NCI-H82 (cell line): ENCODE measurements around the gene TMEM150B.

Experiments used
- DNase-seq: peaks from one replicate; lab custom pipeline; 2025; lab: John Stamatoyannopoulos, UW

TMEM150B gene

DNA sequence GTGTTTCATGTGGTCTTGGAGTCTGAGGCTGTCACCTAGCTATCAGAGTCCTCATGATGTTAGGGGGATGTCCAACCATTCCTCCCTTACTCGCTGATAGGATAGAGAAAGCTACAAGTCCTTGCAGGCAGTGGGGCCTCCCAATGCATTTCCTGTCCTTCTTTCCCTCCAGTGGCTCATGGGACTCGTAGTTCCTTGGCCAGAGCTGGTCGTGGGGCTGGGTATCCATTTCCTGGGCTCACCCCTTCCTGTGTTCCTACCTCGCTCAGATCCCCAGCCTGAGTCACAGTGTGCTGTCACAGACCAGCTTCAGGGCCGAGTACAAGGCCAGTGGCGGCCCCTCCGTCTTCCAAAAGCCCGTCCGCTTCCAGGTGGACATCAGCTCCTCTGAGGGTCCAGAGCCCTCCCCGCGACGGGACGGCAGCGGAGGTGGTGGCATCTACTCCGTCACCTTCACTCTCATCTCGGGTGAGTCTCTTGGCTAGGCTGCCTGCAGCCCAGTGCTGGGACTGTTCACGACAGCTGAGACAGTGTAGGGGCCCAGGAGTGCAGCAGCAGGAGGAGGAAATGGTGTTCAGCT lies 19.1 kb downstream of the TMEM150B start:
- no peak for DNase-seq

DNA sequence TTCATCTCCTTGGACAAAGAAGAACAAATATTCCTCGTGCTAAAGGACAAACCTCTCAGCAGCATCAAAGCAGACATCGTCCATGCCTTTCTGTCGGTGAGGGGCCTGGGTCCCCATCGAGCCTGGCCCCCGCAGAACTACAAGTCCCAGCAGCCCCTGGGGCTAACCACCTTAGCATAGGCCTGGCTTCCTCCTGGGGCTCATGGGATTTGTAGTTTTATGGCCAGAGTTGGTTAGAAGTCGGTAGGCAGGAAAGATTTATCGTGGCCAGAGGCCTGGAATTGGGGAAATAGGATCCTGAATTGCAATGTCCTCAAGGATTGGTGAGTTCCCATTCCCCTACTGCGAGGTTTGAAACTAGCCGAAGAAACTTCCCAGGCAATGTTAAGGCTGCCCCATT lies 19.6 kb downstream of the TMEM150B start:
- DNase-seq, result peak; percentile 83

DNA sequence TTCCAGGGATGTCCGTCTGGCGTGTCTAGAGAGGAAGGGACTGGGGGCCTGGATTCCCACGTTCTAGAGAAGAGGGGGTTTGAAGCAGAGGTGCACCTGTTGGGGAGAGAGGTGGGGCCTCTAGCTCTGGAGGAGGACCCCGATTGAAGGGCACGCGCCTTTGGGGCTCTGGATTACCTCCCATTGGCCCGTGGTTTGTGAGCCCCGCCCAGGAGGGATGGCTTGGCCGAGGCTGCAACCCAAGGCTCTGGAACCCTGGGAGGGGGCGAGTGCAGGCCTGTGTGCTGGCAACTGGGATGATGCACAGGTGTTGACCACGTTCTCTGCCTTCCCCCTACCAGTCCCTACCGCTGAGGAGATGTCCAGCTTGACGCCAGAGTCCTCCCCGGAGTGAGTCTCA lies 20.2 kb downstream of the TMEM150B start:
- no peak for DNase-seq

DNA sequence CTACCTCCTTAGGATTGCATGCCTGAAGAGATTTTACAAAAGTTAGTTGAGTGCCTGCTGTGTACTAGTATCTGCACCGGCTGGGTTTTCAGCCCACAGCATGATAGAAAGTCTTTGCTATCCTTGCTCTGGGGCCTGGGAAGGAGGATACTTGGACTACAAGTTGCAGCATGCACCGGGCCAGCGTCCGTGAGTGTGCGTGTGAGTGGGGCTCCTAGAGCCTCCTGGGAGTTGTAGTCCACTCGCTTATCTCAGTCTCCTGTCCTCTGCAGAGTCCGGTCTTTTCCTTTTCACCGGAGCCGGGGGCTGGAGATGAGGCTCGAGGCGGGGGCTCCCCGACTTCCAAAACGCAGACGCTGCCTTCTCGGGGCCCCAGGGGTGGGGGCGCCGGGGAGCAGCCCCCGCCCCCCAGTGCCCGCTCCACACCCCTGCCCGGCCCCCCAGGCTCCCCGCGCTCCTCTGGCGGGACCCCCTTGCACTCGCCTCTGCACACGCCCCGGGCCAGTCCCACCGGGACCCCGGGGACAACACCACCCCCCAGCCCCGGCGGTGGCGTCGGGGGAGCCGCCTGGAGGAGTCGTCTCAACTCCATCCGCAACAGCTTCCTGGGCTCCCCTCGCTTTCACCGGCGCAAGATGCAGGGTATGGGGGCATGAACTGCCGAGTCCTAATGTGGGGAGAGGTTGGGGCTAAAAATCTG lies 20.7 kb downstream of the TMEM150B start:
- peak; percentile 86 for DNase-seq

DNA sequence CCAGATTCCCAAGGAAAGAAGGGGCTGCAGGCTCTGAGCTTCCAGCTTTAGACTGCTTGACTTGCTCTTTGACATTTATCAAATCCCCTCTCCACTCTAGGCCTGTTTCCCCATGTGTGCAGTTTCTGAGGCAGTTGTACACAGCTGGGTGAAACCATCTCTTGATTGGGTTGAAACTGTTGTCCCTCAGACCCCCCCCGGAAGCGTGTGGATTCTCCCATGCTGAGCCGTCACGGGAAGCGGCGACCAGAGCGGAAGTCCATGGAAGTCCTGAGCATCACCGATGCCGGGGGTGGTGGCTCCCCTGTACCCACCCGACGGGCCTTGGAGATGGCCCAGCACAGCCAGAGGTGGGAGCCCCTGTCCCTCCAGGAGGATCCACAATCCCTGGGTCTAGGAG lies 21.7 kb downstream of the TMEM150B start:
- no peak for DNase-seq

DNA sequence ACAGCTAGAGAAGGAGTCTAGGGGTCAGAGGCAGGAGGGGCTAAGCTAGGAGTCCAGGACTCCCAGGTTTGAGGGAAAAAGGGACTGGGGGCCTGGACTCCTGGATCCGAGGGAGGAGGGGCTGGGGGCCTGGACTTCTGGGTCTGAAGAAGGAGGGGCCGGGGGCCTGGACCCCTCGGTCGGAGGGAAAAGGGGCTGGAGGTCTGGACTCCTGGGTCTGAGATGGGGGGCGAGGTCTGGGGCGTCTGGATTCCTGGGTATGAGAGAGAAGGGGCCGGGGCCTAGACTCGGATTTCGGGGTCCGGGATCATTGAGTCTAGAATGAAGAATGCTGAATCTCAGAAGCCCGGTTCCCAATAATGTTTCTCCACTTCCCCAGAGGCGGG lies 22.8 kb downstream of the TMEM150B start:
- no peak for DNase-seq

DNA sequence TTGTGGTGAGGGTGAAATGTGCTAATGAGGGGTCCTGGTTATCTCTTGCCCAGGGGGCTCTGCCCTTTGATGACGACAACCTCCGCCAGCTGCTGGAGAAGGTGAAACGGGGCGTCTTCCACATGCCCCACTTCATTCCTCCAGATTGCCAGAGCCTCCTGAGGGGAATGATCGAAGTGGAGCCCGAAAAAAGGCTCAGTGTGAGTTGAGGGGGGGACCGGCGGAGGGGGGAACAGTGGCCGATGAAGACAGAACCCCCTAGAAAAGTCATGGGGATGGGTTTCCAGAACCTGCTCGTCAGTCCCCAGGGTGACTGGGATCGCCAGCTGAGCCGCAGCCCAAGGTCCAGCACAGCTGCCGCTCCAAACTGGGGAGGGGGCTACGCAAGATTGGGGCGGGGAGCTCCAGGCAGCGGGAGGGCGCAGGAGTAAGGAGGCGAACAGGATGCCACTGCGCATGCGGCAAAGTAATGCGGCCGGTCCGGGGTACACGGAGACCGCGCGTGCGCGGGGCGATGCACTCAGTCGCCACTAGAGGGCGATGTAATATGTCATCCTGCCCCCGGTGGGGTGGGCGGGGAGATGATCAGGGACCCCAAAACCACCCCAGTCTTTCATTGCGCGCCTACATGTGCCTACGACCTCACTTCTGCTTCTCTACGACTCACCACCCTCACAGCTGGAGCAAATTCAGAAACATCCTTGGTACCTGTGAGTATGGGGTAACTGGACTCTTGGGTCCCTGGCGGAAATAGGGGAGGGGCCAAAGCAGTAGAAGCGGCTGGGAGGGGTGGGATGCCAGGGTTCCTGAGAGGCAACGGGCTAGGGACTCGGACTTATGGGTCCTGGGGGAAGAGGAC lies 23.5 kb downstream of the TMEM150B start:
- DNase-seq, result peak; percentile 86

DNA sequence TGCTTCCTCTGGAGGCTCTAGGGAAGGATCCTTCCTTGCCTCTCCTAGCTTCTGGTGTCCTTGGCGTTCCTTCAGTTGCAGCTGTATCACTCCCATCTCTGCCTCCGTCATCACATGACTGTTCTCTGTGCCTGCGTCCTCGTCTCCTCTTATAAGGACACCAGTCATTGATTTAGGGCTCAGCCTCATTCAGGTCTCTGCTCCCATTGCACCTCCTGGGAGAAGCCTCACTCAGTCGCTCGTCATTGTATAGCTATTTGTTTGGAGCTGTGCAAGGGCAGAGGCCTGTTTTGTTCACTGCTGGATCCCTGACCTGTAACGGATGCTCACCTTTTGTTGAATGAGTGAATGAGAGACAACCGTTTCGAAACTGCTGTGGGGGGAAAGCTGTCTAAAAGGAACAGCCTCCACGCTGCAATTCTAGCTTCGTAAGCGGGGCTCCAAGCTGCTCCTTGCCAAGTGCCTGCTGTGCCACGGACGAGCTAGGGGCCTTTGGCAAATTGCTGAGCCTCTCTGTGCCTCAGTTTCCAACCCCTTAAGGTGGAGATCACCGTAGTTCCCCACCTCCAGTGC lies 24.2 kb downstream of the TMEM150B start:
- DNase-seq, result no peak

DNA sequence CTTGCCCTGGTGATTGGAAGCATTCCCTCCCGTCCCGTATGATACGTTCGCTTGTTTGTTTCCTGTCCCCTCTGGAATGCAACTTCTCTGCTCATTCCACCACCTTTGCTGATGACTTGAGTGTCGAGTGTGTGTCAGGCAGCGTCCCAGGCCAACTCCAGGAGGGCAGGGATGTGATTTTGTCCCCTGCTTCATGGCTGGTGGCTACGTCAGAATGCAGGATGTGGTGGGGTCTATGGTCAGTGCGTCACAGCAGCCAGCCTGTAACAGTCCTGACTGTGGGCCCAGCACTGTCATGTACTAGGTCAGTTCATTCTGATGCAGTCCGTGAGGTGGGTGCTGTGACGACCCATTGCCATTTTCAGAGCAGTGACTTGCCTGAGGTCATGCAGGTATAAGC lies 25.1 kb downstream of the TMEM150B start:
- no peak for DNase-seq

DNA sequence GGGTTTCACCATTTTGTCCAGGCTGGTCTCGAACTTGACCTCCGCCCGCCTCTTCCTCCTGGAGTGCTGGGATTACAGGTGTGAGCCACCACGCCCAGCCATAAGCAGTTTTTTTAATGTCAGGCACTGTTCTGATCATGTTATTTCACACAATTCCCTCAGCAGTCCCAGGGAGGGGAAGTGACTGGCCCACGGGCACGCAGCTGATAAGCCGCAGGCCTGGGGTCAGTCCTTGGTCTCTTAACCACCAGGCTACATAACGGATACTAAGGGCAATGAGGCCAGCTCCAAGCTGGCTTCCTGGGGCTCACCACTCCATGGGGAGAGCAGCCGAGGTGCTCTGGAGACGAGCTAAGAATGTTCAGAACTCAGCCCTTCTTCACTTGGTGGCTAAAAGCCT lies 27.9 kb downstream of the TMEM150B start:
- no peak for DNase-seq

DNA sequence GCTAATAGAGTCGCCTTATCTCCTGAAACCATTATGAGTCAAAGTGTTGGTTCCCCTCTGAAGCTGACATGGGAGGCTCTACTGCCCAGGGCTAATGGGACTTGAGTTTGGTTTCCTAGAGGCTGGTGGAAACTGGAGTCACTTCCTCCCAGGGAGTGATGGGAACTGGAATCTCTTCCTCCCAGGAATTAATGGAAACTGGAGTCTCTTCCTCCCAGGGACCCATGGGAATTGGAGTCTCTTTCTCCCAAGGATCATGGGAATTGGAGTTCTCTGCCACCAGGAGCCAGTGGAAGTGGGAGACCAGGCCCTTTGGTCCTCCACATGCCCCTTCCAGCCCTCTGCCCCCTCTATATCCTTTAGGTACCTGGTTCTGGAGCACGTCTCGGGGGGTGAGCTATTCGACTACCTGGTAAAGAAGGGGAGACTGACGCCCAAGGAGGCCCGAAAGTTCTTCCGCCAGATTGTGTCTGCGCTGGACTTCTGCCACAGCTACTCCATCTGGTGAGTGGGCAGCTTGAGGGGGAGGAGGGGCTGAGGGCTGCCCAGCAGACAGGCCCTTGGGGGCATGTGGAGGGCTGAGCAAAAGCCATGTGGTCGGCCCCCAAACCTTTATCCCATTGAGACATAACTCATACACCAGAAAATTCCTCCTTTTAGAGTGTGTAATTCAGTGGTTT lies 35.9 kb downstream of the TMEM150B start:
- peak; percentile 65 for DNase-seq

DNA sequence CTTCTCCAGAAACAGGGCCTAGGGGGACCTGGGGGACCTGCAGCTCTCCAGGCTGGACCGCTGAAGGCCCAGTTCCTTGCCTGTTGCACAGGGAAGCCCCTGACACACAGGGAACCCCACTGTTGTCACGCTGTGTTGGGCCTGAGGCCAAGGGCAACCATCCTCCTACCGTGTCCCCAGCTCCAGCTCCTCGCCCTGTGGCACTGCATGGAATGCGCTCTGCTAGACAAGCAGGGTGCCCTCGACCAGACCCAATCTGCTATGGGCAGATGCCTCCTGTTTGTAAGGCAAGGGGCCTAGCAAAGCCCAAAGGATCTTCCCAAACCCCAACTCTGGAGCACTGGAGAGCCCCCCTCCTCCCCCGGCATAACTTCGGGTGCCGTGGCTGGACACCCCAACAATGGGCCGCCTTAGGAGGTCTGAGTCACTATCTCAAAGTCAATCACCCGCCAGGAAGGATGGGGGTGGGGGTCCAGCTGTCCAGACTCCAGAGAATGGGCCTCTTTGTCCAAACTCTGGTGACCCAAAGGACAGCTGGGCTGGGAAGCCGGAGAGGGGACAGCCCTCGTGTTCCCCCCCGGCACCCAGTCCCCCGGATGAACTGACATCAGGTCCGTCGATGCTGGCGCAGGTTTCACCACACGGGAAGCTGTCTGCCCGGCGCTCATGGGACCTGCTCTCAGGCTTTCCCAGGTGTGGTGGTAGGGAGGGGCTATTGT lies 37.6 kb downstream of the TMEM150B start:
- no peak for DNase-seq

DNA sequence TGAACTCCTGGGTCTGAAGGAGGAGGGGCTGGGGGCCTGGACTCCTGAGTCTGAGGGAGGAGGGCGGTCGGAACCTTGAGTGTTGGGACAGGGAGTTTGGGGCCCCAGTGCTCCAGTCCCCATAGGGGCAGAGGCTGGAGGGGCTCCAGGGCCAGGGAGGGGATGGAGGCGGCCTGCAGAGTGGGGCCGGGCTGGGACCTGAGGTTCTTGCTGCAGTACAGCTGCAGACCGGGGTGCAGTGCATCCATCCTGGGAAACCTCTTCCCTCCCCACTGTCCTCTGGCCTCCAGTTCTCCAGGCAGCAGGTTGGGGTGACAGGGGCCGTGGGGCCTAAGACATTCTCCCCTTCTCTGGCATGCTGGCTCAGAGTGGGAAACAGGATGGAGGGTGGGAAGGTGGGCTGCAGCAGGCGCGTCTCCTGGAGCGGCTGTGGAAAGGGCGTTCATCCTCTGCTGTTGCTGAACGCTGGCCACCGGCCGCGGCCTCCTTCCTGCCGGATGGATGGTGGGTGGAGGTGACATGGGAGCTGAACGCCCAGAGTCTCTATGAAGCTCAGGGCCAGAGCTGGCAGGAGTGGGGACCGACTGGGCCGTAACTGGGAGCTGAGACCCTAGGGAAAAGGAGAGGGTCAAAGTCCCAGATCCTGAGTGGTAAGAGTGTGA lies 39.8 kb downstream of the TMEM150B start:
- no peak for DNase-seq

DNA sequence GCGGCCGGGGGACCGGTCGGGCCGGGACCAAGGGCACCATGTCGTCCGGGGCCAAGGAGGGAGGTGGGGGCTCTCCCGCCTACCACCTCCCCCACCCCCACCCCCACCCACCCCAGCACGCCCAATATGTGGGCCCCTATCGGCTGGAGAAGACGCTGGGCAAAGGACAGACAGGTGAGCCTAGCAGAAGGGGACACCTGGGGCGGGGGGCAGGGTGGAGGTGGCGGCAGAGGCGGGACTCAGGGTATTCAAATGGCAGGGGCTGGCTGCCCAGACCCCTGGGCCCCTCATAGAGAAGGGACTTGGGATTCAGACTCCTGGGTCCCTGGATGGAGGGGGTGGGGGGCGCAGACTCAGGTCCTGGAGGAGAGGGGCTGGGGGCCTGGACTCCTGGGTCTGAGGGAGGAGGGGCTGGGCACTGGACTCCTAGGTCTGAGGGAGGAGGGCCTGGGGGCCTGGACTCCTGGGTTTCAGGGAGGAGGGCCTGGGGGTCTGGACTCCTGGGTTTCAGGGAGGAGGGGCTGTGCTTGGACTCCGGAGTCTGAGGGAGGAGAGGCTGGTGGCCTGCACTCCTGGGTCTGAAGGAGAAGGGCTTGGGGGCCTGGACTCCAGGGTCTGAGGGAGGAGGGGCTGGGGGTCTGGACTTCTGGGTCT lies 40.6 kb downstream of the TMEM150B start:
- DNase-seq, result peak; percentile 31

DNA sequence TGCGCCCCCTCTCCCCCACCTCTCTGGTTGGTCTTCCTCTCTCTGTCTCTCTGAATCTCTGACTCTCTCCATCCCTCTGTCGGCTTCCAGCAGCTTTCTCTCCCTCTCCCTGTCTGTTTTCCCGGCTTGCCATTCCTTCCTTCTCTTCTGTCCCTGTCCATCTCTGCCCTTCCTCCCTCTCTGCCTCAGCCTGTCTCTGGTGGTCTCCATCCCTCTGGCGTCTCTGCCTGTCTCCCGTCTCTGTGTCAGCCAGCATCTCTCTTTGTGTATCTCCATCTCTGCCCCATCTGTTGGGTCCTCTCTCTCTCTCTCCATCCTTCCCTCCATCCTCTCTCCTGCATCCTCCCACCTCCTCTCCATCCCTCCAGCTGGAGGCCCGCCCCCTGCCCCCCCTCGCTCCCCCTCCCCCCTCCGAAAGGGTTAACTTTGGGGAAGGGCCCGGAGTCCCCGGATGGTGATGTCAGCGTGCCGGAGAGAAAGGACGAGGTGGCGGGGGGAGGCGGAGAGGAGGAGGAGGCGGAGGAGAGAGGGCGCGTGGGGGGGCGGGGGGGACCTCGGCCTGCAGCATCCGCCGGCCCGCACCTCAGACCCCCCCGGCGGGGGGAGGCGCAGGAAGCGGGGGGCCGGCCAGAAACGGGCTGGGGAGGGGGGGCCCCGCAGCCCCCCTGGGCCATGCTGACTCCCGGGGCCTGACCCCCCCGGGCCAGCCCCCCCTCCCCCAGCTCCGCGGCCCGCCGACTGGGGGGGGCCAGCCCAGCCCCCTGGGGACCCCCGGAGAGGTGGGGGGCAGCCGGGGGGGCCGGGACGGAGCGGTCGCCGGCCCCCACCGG lies 41.4 kb downstream of the TMEM150B start, which contains the start of gene BRSK1:
Gene BRSK1, plus strand, starts transcription at position 450 of the 830 bp plus-strand sequence. CDS start 446 bp downstream, outside the sequence.
- DNase-seq, result peak; percentile 82

DNA sequence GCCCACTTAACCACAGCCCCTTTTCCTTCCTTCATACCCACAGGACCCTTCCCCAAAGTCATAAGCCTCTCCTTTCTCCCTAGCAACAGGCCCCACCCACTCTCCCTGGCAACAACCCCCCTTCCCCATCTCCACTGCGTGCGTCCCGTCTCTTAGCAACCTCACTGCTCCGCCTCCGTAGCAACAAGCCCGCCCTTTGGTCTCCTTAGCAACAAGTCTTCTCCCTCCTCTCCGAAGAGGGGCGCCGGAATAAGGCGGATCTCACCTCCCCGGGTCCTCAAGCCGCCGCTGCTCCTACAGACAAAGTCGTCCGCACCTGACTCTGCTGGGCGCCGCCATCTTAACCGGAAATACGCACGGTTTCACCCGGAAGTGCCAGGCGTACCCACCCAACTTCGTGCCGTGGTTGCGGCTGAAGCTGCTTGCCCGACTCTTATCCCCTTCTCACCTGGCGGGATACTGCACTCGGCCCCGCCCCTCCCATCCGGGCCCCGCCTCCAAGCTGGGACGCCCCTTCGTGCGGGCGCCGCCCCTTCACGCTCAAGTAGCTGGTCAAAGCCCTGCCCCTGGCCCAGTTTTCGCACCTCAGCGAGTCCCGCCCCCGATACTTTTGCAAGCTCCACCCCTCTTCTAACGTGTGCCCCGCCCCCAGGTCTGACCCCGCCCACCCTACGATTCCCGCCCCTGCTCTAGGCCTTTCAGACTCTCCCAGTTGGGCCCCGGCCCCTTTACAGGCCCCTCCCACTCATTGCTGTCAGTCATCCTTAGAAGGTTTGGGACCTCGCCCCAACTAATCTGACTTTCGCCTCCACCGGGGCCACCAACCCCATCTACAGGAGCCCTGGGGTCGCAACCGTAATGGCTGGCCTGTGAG lies 45.1 kb downstream of the TMEM150B start, which contains the start of gene HSPBP1:
Gene HSPBP1, minus strand, starts transcription at position 341 of the 874 bp plus-strand sequence. CDS start 502 bp downstream, outside the sequence.
- DNase-seq, result peak; percentile 99

DNA sequence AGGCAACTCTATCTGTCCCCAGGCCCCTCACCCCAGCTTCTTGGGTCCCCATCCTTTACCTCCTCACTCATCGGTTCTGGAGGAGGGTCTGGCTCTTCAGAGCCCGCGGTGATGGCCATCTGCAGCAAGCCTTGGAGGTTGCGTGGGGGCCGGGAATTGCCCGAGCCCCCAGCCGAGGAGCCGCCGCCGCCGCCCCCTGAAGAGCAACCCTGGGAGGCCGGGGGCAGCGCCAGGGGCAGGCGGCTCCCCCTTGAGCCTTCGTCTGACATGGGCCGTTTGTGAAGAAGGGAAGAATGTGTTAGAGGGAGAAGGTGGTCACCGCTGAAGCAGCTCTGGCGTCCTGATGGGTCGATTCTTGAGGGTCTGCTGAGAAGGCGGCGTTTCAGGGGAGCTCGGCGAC lies 45.8 kb downstream of the TMEM150B start:
- no peak for DNase-seq
